Upper lobe of right lung (tissue), 1 donor: ENCODE results near the gene GGA3. TPM values are rescaled to one million over a fixed set of nuclear protein-coding genes. Genes with fewer than 3 reads are reported as not detected.
A peak's percentile ranks its signal among the peaks of the same experiment; 100 is the strongest.

ENCODE experiments used
- ATAC-seq: fragments of 200-7000 bp; cut with Tn5 transposase; one replicate; pipeline ENCODE4 v1.9.1; 2020; ENCODE audit warnings: mild to moderate bottlenecking, moderate library complexity
- DNase-seq: peaks from one replicate; pipeline ENCODE4 v3.0.0-alpha.2; 2020
- H3K27ac ChIP-seq: fragments of 200-600 bp; one replicate; pipeline ENCODE4 v1.8.0; 2022
- H3K27me3 ChIP-seq: fragments of 200-600 bp; one replicate; pipeline ENCODE4 v1.8.0; 2022; ENCODE audit warnings: mild to moderate bottlenecking
- H3K36me3 ChIP-seq: fragments of 200-600 bp; one replicate; pipeline ENCODE4 v1.8.0; 2022
- H3K4me1 ChIP-seq: fragments of 200-600 bp; one replicate; pipeline ENCODE4 v1.8.0; 2022
- H3K4me3 ChIP-seq: fragments of 200-600 bp; one replicate; pipeline ENCODE4 v1.8.0; 2022; ENCODE audit warnings: mild to moderate bottlenecking
- H3K9me3 ChIP-seq: fragments of 200-600 bp; one replicate; pipeline ENCODE4 v1.8.0; 2022
- intact Hi-C: fragments of 100-400 bp; cut with DNase I; formaldehyde crosslinking; loops from one replicate; pipeline ENCODE4 v1.11.0; 2022
- total RNA-seq: library from RNA; stranded (reverse); fragmentation: NEBNext Ultra II Directional; extraction: Animal tissue kit (Norgen Biotek cat#: 25700); gene quantifications from one replicate; pipeline ENCODE4 v1.2.1, GENCODE V29; 2021
- TF ChIP-seq, protein P1 (sequence below): fragments of 200-600 bp; IDR thresholded peaks from one replicate; pipeline ENCODE4 v1.8.0; 2022; ENCODE audit warnings: antibody characterized with exemption
- donor health status: DM: no; HTN: yes; CAD: no; lungs with severe emphysema.

Gene GGA3
- total RNA-seq, 1 donor from 2014 or later: 52.7 TPM

DNA sequence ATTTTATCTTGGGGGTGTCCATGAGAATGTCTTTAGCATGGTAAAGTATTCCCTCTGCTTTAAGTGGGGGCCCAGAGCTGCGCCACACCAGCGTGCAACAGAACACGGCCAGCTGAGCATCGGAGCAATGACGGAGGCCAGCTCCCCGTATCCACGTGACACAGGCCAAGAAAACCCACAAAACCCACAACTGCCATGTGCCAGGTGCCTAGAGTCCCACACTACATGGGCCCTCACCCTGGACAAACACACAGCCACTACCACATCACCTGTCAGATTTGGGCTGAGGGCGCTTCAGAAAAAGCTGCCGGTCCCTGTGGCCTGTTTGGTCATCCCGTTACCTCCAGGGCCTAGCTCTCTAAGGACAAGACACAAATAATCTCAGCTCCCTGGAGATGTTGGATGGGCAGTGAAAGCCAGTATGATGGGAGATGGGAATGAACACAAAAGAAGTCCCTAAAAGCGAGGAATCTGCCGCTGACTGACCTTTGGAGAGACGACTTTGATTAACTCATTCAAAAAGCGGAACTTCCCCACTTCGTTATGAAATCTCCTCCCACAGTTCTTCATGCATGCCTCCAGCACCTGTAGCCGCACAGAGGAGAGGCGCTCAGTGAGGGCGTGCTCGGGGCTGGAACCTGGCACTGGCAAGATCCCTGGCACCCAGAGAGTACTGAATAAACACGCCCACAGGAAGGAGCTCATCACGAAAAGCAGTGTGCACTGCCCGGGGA lies 17.1 kb downstream of the GGA3 start:
- H3K36me3 ChIP-seq: peaks cover 73% of the 10 kb centered on the region
- TF ChIP-seq, protein P1, sequence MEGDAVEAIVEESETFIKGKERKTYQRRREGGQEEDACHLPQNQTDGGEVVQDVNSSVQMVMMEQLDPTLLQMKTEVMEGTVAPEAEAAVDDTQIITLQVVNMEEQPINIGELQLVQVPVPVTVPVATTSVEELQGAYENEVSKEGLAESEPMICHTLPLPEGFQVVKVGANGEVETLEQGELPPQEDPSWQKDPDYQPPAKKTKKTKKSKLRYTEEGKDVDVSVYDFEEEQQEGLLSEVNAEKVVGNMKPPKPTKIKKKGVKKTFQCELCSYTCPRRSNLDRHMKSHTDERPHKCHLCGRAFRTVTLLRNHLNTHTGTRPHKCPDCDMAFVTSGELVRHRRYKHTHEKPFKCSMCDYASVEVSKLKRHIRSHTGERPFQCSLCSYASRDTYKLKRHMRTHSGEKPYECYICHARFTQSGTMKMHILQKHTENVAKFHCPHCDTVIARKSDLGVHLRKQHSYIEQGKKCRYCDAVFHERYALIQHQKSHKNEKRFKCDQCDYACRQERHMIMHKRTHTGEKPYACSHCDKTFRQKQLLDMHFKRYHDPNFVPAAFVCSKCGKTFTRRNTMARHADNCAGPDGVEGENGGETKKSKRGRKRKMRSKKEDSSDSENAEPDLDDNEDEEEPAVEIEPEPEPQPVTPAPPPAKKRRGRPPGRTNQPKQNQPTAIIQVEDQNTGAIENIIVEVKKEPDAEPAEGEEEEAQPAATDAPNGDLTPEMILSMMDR: no peak
- no peaks in the 10 kb centered on the region for H3K4me1 ChIP-seq
- intact Hi-C loops: no loop called here
- no peaks in the 10 kb centered on the region for H3K9me3 ChIP-seq
- H3K4me3 ChIP-seq: no peak overlapping the region
- no peaks in the 10 kb centered on the region for H3K27me3 ChIP-seq
- ATAC-seq (peak; percentile 46), DNase-seq (no peak)
- no peak overlapping the region for H3K27ac ChIP-seq

DNA sequence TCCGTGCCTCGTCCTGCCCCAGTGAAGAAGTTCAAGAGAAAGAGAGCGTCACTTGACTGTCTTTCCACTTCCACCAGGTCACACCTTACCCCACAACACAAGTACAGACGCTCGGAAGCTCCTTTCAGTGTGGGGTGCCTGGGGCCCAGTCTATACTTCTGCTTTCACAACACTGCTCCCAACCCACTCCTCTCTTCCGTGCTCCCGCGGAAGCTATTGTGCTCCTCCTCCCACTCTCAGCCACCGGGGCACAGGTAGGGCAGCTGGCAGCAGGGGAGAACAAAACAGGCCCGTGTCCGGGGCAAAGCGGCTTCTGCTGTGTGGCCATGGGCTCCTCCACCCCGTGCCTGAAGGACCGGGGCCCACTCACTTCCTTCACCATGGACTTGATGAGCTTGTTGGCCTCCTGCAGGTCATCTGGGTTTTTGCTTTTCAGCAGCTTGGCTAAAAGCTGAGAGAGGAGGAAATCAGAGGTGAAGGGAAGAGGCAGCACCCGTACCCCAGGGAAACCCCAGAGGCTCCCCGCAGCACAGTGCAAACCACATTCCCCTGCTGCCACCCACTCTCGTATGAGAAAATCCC lies 18.9 kb downstream of the GGA3 start:
- H3K4me1 ChIP-seq: no peaks in the 10 kb centered on the region
- intact Hi-C loops: no loop called here
- no peaks in the 10 kb centered on the region for H3K9me3 ChIP-seq
- no peak overlapping the region for H3K27ac ChIP-seq
- TF ChIP-seq, protein P1: no peak
- no peak overlapping the region for H3K4me3 ChIP-seq
- H3K27me3 ChIP-seq: no peaks in the 10 kb centered on the region
- ATAC-seq (no peak), DNase-seq (no peak)
- peaks cover 91% of the 10 kb centered on the region for H3K36me3 ChIP-seq

DNA sequence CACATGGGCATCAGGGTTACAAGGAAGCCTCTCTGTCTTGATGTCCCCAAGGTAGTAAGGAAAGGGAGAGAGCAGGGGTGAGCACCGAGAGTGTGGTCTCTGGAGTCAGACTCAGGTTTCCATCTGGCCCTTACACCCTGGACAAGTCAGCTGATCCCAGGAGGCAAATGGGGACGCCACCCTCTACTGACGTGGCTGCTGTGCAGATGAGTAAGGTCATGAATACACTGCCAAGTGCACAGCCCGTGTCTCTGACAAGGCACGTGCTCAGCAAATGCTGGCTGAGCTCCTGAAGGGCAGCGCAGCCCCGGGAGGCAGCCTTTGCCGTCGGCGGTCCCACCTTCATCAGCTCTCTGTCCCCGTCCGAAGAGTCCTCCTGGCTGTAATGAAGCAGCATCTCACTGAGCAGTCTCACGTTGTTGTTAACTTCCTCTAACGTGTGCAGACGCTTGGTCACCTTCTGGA lies 19.4 kb downstream of the GGA3 start:
- Histone ChIP-seq H3K27ac (peak overlapping the region; percentile 24), H3K9me3 (no peaks in the 10 kb centered on the region), H3K27me3 (no peaks in the 10 kb centered on the region), H3K4me1 (no peaks in the 10 kb centered on the region), H3K36me3 (peaks cover 96% of the 10 kb centered on the region), H3K4me3 (no peak overlapping the region)
- intact Hi-C loops: no loop called here
- ATAC-seq: no peak
- TF ChIP-seq, protein P1: no peak
- DNase-seq: no peak

DNA sequence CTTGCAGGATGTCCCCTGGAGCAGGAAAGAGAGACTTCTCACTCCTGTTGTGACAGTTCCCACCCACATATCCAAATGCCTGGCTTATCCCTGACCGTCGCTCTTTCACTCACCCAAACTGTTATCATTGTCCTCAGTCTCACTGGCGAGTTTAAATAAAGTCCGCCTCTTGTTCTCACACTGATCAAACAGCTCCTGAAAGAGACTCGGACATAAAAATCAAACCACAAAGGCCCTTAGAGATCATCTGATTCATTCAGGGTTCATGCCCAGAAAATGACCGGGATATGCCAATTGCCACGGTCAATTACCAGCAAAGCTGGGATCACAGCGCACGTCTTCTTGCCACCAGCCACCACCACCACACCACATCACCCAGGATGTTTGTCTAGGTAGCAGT lies 19.9 kb downstream of the GGA3 start:
- TF ChIP-seq, protein P1: no peak
- peak overlapping the region; percentile 24 for H3K27ac ChIP-seq
- H3K36me3 ChIP-seq: peaks cover 100% of the 10 kb centered on the region
- no peak for ATAC-seq
- no peaks in the 10 kb centered on the region for H3K27me3 ChIP-seq
- no peak overlapping the region for H3K4me3 ChIP-seq
- no peaks in the 10 kb centered on the region for H3K4me1 ChIP-seq
- no peak for DNase-seq
- no peaks in the 10 kb centered on the region for H3K9me3 ChIP-seq
- intact Hi-C loops: no loop called here

DNA sequence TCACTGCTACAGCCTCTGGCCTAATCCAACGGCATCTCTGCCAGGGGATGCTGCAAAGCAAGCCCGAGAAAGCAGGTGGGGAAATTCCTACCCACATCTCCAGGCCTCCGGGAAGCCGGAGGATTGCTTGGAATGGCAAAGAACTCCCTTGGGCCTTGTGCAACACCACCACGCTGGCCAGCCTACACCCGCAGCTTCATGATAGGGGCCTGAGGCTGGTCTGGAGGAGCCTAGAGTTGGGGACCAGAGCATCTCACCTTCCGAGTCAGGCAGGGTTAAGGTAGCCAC lies 20.3 kb downstream of the GGA3 start:
- Histone ChIP-seq H3K27me3 (no peaks in the 10 kb centered on the region), H3K9me3 (no peaks in the 10 kb centered on the region), H3K36me3 (peaks cover 100% of the 10 kb centered on the region), H3K4me1 (no peaks in the 10 kb centered on the region), H3K27ac (no peak overlapping the region), H3K4me3 (no peak overlapping the region)
- DNase-seq: no peak
- intact Hi-C loops: no loop called here
- TF ChIP-seq, protein P1: no peak
- no peak for ATAC-seq
